Measurements from ENCODE around the gene PHF19. TPM values are rescaled to one million over a fixed set of nuclear protein-coding genes. Genes with fewer than 3 reads are reported as not detected.

The PHF19 gene
- total and polyA plus RNA-seq, 2 donors (not counting 3 experiments of a cell fraction or from before 2014, with no cell fraction given), result 102 to 153 TPM

- H3K79me2 ChIP-seq (ENCODE audit: control insufficient read depth, insufficient read depth, low read length), result no peaks in the 10 kb centered on the region
- FAIRE-seq, result no peak
- H3K4me1 ChIP-seq (ENCODE audit: control insufficient read depth, extremely low read depth, insufficient read depth, low read length), result peaks cover 25% of the 10 kb centered on the region
- H3K4me2 ChIP-seq (ENCODE audit: insufficient read depth, low read length), result no peak overlapping the region
- dilution Hi-C loops (cut with MboI; ENCODE audit: extremely low pct_ligation_motif_present, low sequenced_read_pairs), result no loop called here
- H3K9me3 ChIP-seq (replicated peaks; ENCODE audit: control insufficient read depth, insufficient read depth, low read length), result no peaks in the 10 kb centered on the region
- H3K27ac ChIP-seq (ENCODE audit: insufficient read depth, low read depth, low read length), result no peak overlapping the region
- H4K20me1 ChIP-seq (replicated peaks; ENCODE audit: control insufficient read depth, extremely low read depth, insufficient read depth, low read length), result no peaks in the 10 kb centered on the region
- no peak overlapping the region for H2AFZ ChIP-seq (ENCODE audit: low read depth, low read length)
- ChIA-PET CTCF (interaction anchor here (1.1 to 3.1 kb wide), 5 partner anchors 14 to 91 kb away, joined by 3 to 14 read pairs (median 9); partner anchors contain the start of gene PHF19), POLR2A (interaction anchor here (0.6 kb wide), 2 partner anchors 174 to 406 kb away, joined by 4 to 6 read pairs; no protein-coding TSS in a partner anchor)
- H3K9ac ChIP-seq (replicated peaks; ENCODE audit: extremely low read depth, insufficient read depth, low read length), result no peak overlapping the region
- DNase-seq (ENCODE audit: low read depth, low spot score), result no peak
- no peaks in the 10 kb centered on the region for H3K9me1 ChIP-seq (replicated peaks; ENCODE audit: control insufficient read depth, extremely low read depth, insufficient read depth, low read length)
- no TSS peak for BruUV-seq (replicated peaks)
- no peak overlapping the region for H3K4me3 ChIP-seq (replicated peaks in 1 of 3; ENCODE audit: insufficient read depth in 1 of 3, low read depth in 1 of 3, low read length in 3 of 3)
- no peaks in the 10 kb centered on the region for H3K36me3 ChIP-seq (ENCODE audit: control insufficient read depth in 2 of 2, extremely low read depth in 1 of 2, insufficient read depth in 2 of 2, low read length in 2 of 2)
- TF ChIP-seq MAX (IDR thresholded peaks at IDR 0.05; ENCODE audit: insufficient read depth, insufficient read length), result no peak
- no peak for TF ChIP-seq POLR2A (IDR thresholded peaks at IDR 0.05; ENCODE audit: low read depth, low read length)
- no peak for TF ChIP-seq CTCF (IDR thresholded peaks at IDR 0.05; ENCODE audit: extremely low read depth in 1 of 2, insufficient read depth in 1 of 2, low read depth in 1 of 2, low read length in 2 of 2)
- TF ChIP-seq MYC (IDR thresholded peaks at IDR 0.05; ENCODE audit: low read depth, low read length), result no peak
- TF ChIP-seq EZH2 (IDR thresholded peaks at IDR 0.05; ENCODE audit: borderline replicate concordance, low read depth, low read length, severe bottlenecking), result no peak
- no peak for TF ChIP-seq JUN (IDR thresholded peaks at IDR 0.05; ENCODE audit: borderline replicate concordance, insufficient read depth, insufficient read length, low read depth)
- intact Hi-C loops (cut with micrococcal nuclease), result no loop called here
- no peaks in the 10 kb centered on the region for H3K27me3 ChIP-seq (ENCODE audit: control insufficient read depth in 2 of 2, insufficient read depth in 2 of 2, low read length in 2 of 2)
Observed at GRCh38 chr9:120890320-120891244, 13.6 kb upstream of the PHF19 start.
